H1 (cell line): ENCODE measurements around the gene SCAI. TPM values are rescaled to one million over a fixed set of nuclear protein-coding genes. Genes with fewer than 3 reads are reported as not detected.
A peak's percentile ranks its signal among the peaks of the same experiment; 100 is the strongest.

Experiments used
- ASH2L ChIP-seq: fragments of 200-600, 300-600 bp; sonication (generic); IDR thresholded peaks from one replicate; pipeline ENCODE4 v1.7.1; 2017; ENCODE audit warnings: low read length
- BACH1 ChIP-seq: IDR thresholded peaks from 2 replicates; pipeline ENCODE4 v1.6.1; 2012; ENCODE audit warnings: low read length, improper control_type of control experiment
- CBX5 ChIP-seq: fragments of 300-800, 300-1000 bp; sonication (generic); IDR thresholded peaks from 2 replicates; pipeline ENCODE4 v1.7.1; 2016; ENCODE audit warnings: antibody characterized with exemption, low read length, low read depth
- CBX8 ChIP-seq: fragments of 300-800, 300-1000 bp; sonication (generic); IDR thresholded peaks from 2 replicates; pipeline ENCODE4 v1.7.1; 2016; ENCODE audit warnings: low read depth, low read length, borderline replicate concordance
- CEBPB ChIP-seq: IDR thresholded peaks from 2 replicates; pipeline ENCODE4 v1.6.1; 2012; ENCODE audit warnings: low read depth, low read length
- CREB1 ChIP-seq: IDR thresholded peaks from 2 replicates; pipeline ENCODE4 v1.6.1; 2012; ENCODE audit warnings: inconsistent platforms
- CTBP2 ChIP-seq: IDR thresholded peaks from 2 replicates; pipeline ENCODE4 v1.7.0; 2011; ENCODE audit warnings: borderline replicate concordance, mild to moderate bottlenecking, moderate library complexity, mixed read lengths, low read length; ENCODE audit not compliant: insufficient read depth, insufficient read length
- EZH2 ChIP-seq: fragments of 200-600 bp; sonication (generic); IDR thresholded peaks from 2 replicates; pipeline ENCODE4 v1.7.1; 2012; ENCODE audit warnings: low read depth, mild to moderate bottlenecking, moderate library complexity, low read length, inconsistent platforms; ENCODE audit not compliant: severe bottlenecking
- KDM1A ChIP-seq: fragments of 200-600, 300-600 bp; sonication (generic); IDR thresholded peaks from 2 replicates; pipeline ENCODE4 v1.7.1; 2016; ENCODE audit warnings: mild to moderate bottlenecking, low read length, borderline replicate concordance
- KDM4A ChIP-seq: IDR thresholded peaks from one replicate; pipeline ENCODE4 v1.7.1; 2012; ENCODE audit warnings: low read depth, mild to moderate bottlenecking, moderate library complexity, low read length, inconsistent platforms; ENCODE audit not compliant: severe bottlenecking
- MAFK ChIP-seq: IDR thresholded peaks from 2 replicates; pipeline ENCODE4 v1.6.1; 2012; ENCODE audit warnings: low read depth, mild to moderate bottlenecking, improper control_type of control experiment, low read length
- NRF1 ChIP-seq: IDR thresholded peaks from 2 replicates; pipeline ENCODE4 v1.6.1; 2011; ENCODE audit warnings: mild to moderate bottlenecking, low read depth, low read length, improper control_type of control experiment
- POLR2A ChIP-seq, 2 experiments: IDR thresholded peaks; 1 replicate in 1 of 2; 2 replicates in 1 of 2; pipeline ENCODE4 v1.6.1; 2011; ENCODE audit warnings: low read depth in 2 of 2, low read length in 2 of 2, mild to moderate bottlenecking in 2 of 2; ENCODE audit errors: control extremely low read depth in 1 of 2
- POLR2AphosphoS5 ChIP-seq: IDR thresholded peaks from 2 replicates; pipeline ENCODE4 v1.6.1; 2011; ENCODE audit warnings: low read depth, low read length
- RNF2 ChIP-seq: fragments of 200-900, 300-1000 bp; sonication (generic); IDR thresholded peaks from 2 replicates; pipeline ENCODE4 v1.7.1; 2016; ENCODE audit warnings: borderline replicate concordance, low read depth, mild to moderate bottlenecking, antibody characterized with exemption, low read length; ENCODE audit not compliant: poor library complexity, severe bottlenecking; ENCODE audit errors: missing control alignments
- SAP30 ChIP-seq: fragments of 300-600 bp; sonication (generic); IDR thresholded peaks from 2 replicates; pipeline ENCODE4 v1.7.1; 2012; ENCODE audit warnings: low read length, moderate library complexity, mild to moderate bottlenecking, inconsistent platforms; ENCODE audit not compliant: insufficient read depth, insufficient replicate concordance
- SP1 ChIP-seq: IDR thresholded peaks from 2 replicates; pipeline ENCODE4 v1.6.1; 2011; ENCODE audit warnings: low read depth, low read length
- SP4 ChIP-seq: IDR thresholded peaks from 2 replicates; pipeline ENCODE4 v1.6.1; 2012; ENCODE audit warnings: low read length, inconsistent platforms
- SUZ12 ChIP-seq: fragments of 200-600 bp; sonication (generic); IDR thresholded peaks from 2 replicates; pipeline ENCODE4 v1.6.1; 2012; ENCODE audit warnings: mild to moderate bottlenecking, inconsistent platforms, low read length, moderate library complexity, mixed read lengths
- TBP ChIP-seq: IDR thresholded peaks from 2 replicates; pipeline ENCODE4 v1.6.1; 2011; ENCODE audit warnings: low read depth, low read length, improper control_type of control experiment
- TCF12 ChIP-seq: IDR thresholded peaks from 2 replicates; pipeline ENCODE4 v1.6.1; 2011; ENCODE audit warnings: low read depth, mild to moderate bottlenecking, low read length
- TEAD4 ChIP-seq: IDR thresholded peaks from 2 replicates; pipeline ENCODE4 v1.6.1; 2012; ENCODE audit warnings: low read depth, low read length, inconsistent platforms, mixed read lengths
- USF2 ChIP-seq: IDR thresholded peaks from 2 replicates; pipeline ENCODE4 v1.6.1; 2011; ENCODE audit warnings: low read length, improper control_type of control experiment
- ZNF274 ChIP-seq: IDR thresholded peaks from 2 replicates; pipeline ENCODE4 v1.7.0; 2012; ENCODE audit warnings: low read length, borderline replicate concordance; ENCODE audit errors: extremely low read depth
- polyA plus RNA-seq, 7 experiments: library from polyadenylated mRNA; depleted of rRNA in 3 of 7; stranded (reverse) in 5 of 7; unstranded in 2 of 7; fragments of >200 nt in 5 of 7; fragments of 200-250 nt in 2 of 7; gene quantifications; 1 replicate in 5 of 7; 2 replicates in 1 of 7; 4 replicates in 1 of 7; pipeline versions ENCODE4 v1.2.1 to v1.2.3, GENCODE V29; 2011 to 2013; ENCODE audit warnings: missing spikeins in 2 of 7, mixed read lengths in 2 of 7
- total RNA-seq: library from RNA; stranded (reverse); fragmentation: NEBNext Ultra II Directional; extraction: Animal tissue kit (Norgen Biotek cat#: 25700); gene quantifications from 2 replicates; pipeline ENCODE4 v1.2.1, GENCODE V29; 2021

Gene SCAI
- total and polyA plus RNA-seq, 2 of the 8 experiments (the other 6 are each of a cell fraction or from before 2014, with no cell fraction given): 6.4 to 19.8 TPM

- TF ChIP-seq USF2 (no peak), TEAD4 (no peak), BACH1 (0 out of 2 replicates have a peak, but pooled peaks have one; percentile 5), CBX8 (no peak), ASH2L (peak; percentile 95), EZH2 (no peak), CREB1 (peak; percentile 98), POLR2A (IDR thresholded peaks at IDR 0.05; ENCODE audit: control extremely low read depth in 1 of 2, low read depth in 2 of 2, low read length in 2 of 2) (peak; percentile 75 to 87), KDM4A (peak; percentile 55), CBX5 (no peak), CEBPB (no peak), KDM1A (no peak), CTBP2 (peak; percentile 24), RNF2 (no peak), SP4 (peak; percentile 43; the same call in 1 of the 2 replicates), TCF12 (no peak), SAP30 (no peak), ZNF274 (no peak), POLR2AphosphoS5 (peak; percentile 66), SUZ12 (no peak), SP1 (peak; percentile 60), MAFK (no peak), TBP (peak; percentile 69; the same call in 1 of the 2 replicates), NRF1 (peak; percentile 73)
Observed at GRCh38 chr9:125189361-125190289, 46.3 kb upstream of the SCAI start, which contains the start of gene PPP6C (continued).
